HG03521 (cell line): ENCODE results near the gene RAB17.

Experiments
- ATAC-seq: cut with Tn5 transposase; IDR thresholded peaks from one replicate; pipeline ENCODE4 v1.9.1; 2021; ENCODE audit warnings: mild to moderate bottlenecking, moderate library complexity; ENCODE audit not compliant: unreplicated experiment

RAB17 gene

GRCh38 chr2:237590272-237591140, at the start of gene RAB17:
Gene RAB17 (minus strand): TSS chr2:237590734. CDS start chr2:237586154, 4,580 bp downstream.
- no peak for ATAC-seq

- no peak for ATAC-seq
These were observed 49.3 kb upstream of the RAB17 start for GRCh38 chr2:237639836-237640220.

GRCh38 chr2:237639052-237639835, 48.7 kb upstream of the RAB17 start:
- ATAC-seq: no peak

GRCh38 chr2:237638176-237638575, 47.6 kb upstream of the RAB17 start:
- ATAC-seq: no peak

- ATAC-seq: no peak
These were observed 47.0 kb upstream of the RAB17 start for GRCh38 chr2:237637429-237638135.

- no peak for ATAC-seq
These were observed 46.0 kb upstream of the RAB17 start for GRCh38 chr2:237636578-237636977.

- ATAC-seq: no peak
These were observed 42.6 kb upstream of the RAB17 start for GRCh38 chr2:237633061-237633561.

- ATAC-seq: no peak
These were observed 41.5 kb upstream of the RAB17 start for GRCh38 chr2:237631801-237632585.

- no peak for ATAC-seq
These were observed 40.7 kb upstream of the RAB17 start for GRCh38 chr2:237631007-237631785.

GRCh38 chr2:237630216-237631000, 39.9 kb upstream of the RAB17 start:
- ATAC-seq: no peak

GRCh38 chr2:237629739-237630138, 39.2 kb upstream of the RAB17 start:
- no peak for ATAC-seq

- ATAC-seq: no peak
These were observed 38.6 kb upstream of the RAB17 start for GRCh38 chr2:237629188-237629534.

- ATAC-seq: no peak
These were observed 38.0 kb upstream of the RAB17 start for GRCh38 chr2:237628247-237629187.

- ATAC-seq: no peak
These were observed 37.1 kb upstream of the RAB17 start, which contains the start of gene LRRFIP1 for GRCh38 chr2:237627441-237628246. Gene LRRFIP1 (plus strand): TSS chr2:237627587. CDS start chr2:237627645, 58 bp downstream.

GRCh38 chr2:237626813-237627440, 36.4 kb upstream of the RAB17 start:
- no peak for ATAC-seq

- no peak for ATAC-seq
These were observed 35.2 kb upstream of the RAB17 start for GRCh38 chr2:237625777-237626176.
